ENCODE data around the gene RIOK1.

- TF ChIP-seq CTCF (IDR thresholded peaks at IDR 0.05; ENCODE audit: low read depth, low read length, poor library complexity, severe bottlenecking) (no peak), EZH2phosphoT487 (IDR thresholded peaks at IDR 0.05; ENCODE audit: borderline replicate concordance, low read length) (no peak)
These were observed 47.4 kb upstream of the RIOK1 start for GRCh38 chr6:7341989-7342742.

Data from DOHH2 (cell line).